Inflammatory macrophage treated with lipopolysaccharide for 4 hours (primary cell): ENCODE results near the gene PRSS57.

Source experiments
- DNase-seq: peaks from one replicate; pipeline ENCODE4 v3.0.0-alpha.2; 2020

Gene PRSS57

GRCh38 chr19:648904-649801 lies 46.1 kb downstream of the PRSS57 start:
- DNase-seq = no peak

GRCh38 chr19:648305-648704 lies 46.9 kb downstream of the PRSS57 start:
- no peak for DNase-seq

GRCh38 chr19:647566-648284 lies 47.5 kb downstream of the PRSS57 start:
- DNase-seq = no peak

GRCh38 chr19:646779-647565 lies 48.3 kb downstream of the PRSS57 start:
- DNase-seq = no peak

- no peak for DNase-seq
Observed at GRCh38 chr19:645912-646778, 49.1 kb downstream of the PRSS57 start.

- DNase-seq = no peak
Observed at GRCh38 chr19:644789-645188, 50.5 kb downstream of the PRSS57 start.

GRCh38 chr19:644363-644762 lies 50.9 kb downstream of the PRSS57 start:
- no peak for DNase-seq

GRCh38 chr19:643736-644135 lies 51.5 kb downstream of the PRSS57 start:
- DNase-seq = no peak

GRCh38 chr19:642767-643727 lies 52.2 kb downstream of the PRSS57 start:
- no peak for DNase-seq

- no peak for DNase-seq
Observed at GRCh38 chr19:641702-642101, 53.5 kb downstream of the PRSS57 start.

GRCh38 chr19:640606-641189 lies 54.6 kb downstream of the PRSS57 start:
- no peak for DNase-seq

GRCh38 chr19:640161-640558 lies 55.1 kb downstream of the PRSS57 start:
- DNase-seq = no peak

GRCh38 chr19:639253-640160 lies 55.7 kb downstream of the PRSS57 start, which contains the start of gene FGF22:
Gene FGF22 (plus strand): TSS chr19:639879. CDS start chr19:639926, 47 bp downstream.
- DNase-seq = peak; percentile 91

- DNase-seq = no peak
Observed at GRCh38 chr19:638906-639252, 56.4 kb downstream of the PRSS57 start.
